GM03348 (cell line): Measurements from ENCODE around the gene TNFRSF19.
"Not testable (repeated sequence)": the region's sequence is repeated elsewhere in the genome, so short reads cannot be mapped to it uniquely, and the experiment has no call there.

ENCODE experiments used
- DNase-seq: peaks from one replicate; pipeline ENCODE4 v3.0.0; 2012; ENCODE audit warnings: low spot score

TNFRSF19 gene

GRCh38 chr13:23567906-23568460, 2.2 kb upstream of the TNFRSF19 start:
- DNase-seq = no peak

GRCh38 chr13:23570921-23571315, 706 bp downstream of the TNFRSF19 start:
- no peak for DNase-seq

- DNase-seq = no peak
These were observed 1.2 kb downstream of the TNFRSF19 start for GRCh38 chr13:23571431-23571830.

- no peak for DNase-seq
These were observed 2.6 kb downstream of the TNFRSF19 start for GRCh38 chr13:23572836-23573235.

GRCh38 chr13:23574421-23575145, 4.4 kb downstream of the TNFRSF19 start:
- no peak for DNase-seq

GRCh38 chr13:23575632-23576031, 5.4 kb downstream of the TNFRSF19 start:
- DNase-seq = no peak

- DNase-seq = peak; percentile 86
These were observed 8.3 kb downstream of the TNFRSF19 start for GRCh38 chr13:23578411-23579071.

GRCh38 chr13:23579072-23579895, 9.1 kb downstream of the TNFRSF19 start:
- DNase-seq = peak; percentile 99

GRCh38 chr13:23579896-23580683, 9.9 kb downstream of the TNFRSF19 start:
- DNase-seq = peak; percentile 7

GRCh38 chr13:23580684-23581060, 10.5 kb downstream of the TNFRSF19 start:
- DNase-seq = no peak

- no peak for DNase-seq
These were observed 13.3 kb downstream of the TNFRSF19 start for GRCh38 chr13:23583491-23583890.

- no peak for DNase-seq
These were observed 14.1 kb downstream of the TNFRSF19 start for GRCh38 chr13:23584275-23584674.

- DNase-seq = peak; percentile 8
These were observed 16.1 kb downstream of the TNFRSF19 start for GRCh38 chr13:23586336-23586735.

- no peak for DNase-seq
These were observed 18.5 kb downstream of the TNFRSF19 start for GRCh38 chr13:23588666-23589065.

GRCh38 chr13:23592596-23592995, 22.4 kb downstream of the TNFRSF19 start:
- DNase-seq = no peak

- DNase-seq = no peak
These were observed 22.9 kb downstream of the TNFRSF19 start for GRCh38 chr13:23593148-23593547.

GRCh38 chr13:23594290-23594689, 24.1 kb downstream of the TNFRSF19 start:
- not testable (repeated sequence) for DNase-seq

- peak; percentile 25 for DNase-seq
These were observed 28.2 kb downstream of the TNFRSF19 start for GRCh38 chr13:23598369-23598768.

GRCh38 chr13:23599083-23599925, 29.1 kb downstream of the TNFRSF19 start:
- no peak for DNase-seq

GRCh38 chr13:23600100-23600499, 29.9 kb downstream of the TNFRSF19 start:
- DNase-seq = no peak

- no peak for DNase-seq
These were observed 30.3 kb downstream of the TNFRSF19 start for GRCh38 chr13:23600534-23600933.
